ENCODE data around the gene CAPN12. TPM values are rescaled to one million over a fixed set of nuclear protein-coding genes. Genes with fewer than 3 reads are reported as not detected.

Gene CAPN12
- total RNA-seq, 2 donors from 2014 or later = 2.3 to 6.0 TPM

DNA sequence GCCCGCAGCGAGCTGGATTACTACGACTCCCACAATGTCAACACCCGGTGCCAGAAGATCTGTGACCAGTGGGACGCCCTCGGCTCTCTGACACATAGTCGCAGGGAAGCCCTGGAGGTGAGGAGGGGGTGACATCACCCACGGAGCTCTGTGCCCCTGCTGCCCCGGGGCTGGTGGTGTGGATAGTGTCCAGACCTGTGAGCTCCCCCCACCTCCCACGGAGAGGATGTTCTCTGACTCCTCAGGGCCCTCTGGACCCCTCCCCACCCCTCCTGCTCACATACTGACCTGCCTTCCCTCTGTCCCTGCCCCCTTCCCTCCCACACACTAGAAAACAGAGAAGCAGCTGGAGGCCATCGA lies 20.7 kb downstream of the CAPN12 start:
- Histone ChIP-seq H3K9me3 (no peaks in the 10 kb centered on the region), H3K27me3 (replicated peaks; ENCODE audit: insufficient read depth) (no peaks in the 10 kb centered on the region), H3K4me3 (no peak overlapping the region), H3K36me3 (peaks cover 49 to 68% of the 10 kb centered on the region in 2 donors), H3K27ac (no peak overlapping the region), H3K4me1 (replicated peaks) (no peaks in the 10 kb centered on the region)
- intact Hi-C loops (cut with DNase I) = loop anchor here (10.0 kb wide), 1 partner anchor 111 kb away; the partner anchor contains the start of gene ECH1
- no peak for DNase-seq (ENCODE audit: low spot score)
- 74% methylated on average over 10 of the region's 11 CpGs for WGBS
- TF ChIP-seq POLR2A (IDR thresholded peaks at IDR 0.05) = no peak
- TF ChIP-seq, protein P1, sequence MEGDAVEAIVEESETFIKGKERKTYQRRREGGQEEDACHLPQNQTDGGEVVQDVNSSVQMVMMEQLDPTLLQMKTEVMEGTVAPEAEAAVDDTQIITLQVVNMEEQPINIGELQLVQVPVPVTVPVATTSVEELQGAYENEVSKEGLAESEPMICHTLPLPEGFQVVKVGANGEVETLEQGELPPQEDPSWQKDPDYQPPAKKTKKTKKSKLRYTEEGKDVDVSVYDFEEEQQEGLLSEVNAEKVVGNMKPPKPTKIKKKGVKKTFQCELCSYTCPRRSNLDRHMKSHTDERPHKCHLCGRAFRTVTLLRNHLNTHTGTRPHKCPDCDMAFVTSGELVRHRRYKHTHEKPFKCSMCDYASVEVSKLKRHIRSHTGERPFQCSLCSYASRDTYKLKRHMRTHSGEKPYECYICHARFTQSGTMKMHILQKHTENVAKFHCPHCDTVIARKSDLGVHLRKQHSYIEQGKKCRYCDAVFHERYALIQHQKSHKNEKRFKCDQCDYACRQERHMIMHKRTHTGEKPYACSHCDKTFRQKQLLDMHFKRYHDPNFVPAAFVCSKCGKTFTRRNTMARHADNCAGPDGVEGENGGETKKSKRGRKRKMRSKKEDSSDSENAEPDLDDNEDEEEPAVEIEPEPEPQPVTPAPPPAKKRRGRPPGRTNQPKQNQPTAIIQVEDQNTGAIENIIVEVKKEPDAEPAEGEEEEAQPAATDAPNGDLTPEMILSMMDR (IDR thresholded peaks at IDR 0.05) = no peak
- TF ChIP-seq POLR2AphosphoS5 (IDR thresholded peaks at IDR 0.05) = no peak

DNA sequence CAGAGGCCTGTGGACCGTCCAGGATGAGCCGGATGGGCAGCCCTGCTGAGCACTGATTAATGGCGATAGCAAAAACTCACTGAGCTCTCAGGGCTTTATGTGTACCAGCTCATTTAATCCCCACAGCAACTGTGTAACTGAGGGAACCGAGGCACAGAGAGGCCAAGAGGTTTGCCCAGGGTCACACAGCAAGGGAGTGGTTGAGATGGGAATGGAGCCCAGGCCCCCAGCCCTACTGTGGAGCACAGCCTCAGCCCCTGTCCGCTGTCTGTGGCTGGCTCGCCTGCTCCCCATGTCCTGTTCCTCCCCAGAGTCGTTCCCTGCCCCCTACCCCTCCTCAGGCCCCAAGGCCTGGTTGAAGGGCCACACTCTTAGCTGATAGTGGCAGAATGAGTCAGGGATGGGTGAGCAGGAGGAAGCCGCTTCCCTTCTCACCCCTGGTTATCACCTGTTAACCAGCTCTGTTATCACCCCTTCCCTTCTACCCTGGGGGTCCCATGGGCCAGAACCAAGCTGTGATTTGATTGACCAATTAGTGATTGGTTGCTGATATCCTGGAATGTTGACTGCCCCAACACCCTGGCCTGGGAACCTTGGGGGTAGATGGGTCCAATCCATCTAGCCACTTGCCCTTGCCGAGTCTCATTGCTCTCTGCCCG lies 21.2 kb downstream of the CAPN12 start:
- Histone ChIP-seq H3K27me3 (replicated peaks; ENCODE audit: insufficient read depth) (no peaks in the 10 kb centered on the region), H3K9me3 (no peaks in the 10 kb centered on the region), H3K27ac (no peak overlapping the region), H3K4me3 (no peak overlapping the region), H3K36me3 (peaks cover 49 to 63% of the 10 kb centered on the region in 2 donors), H3K4me1 (replicated peaks) (no peaks in the 10 kb centered on the region)
- TF ChIP-seq POLR2A (IDR thresholded peaks at IDR 0.05) = no peak
- TF ChIP-seq, protein P1 (IDR thresholded peaks at IDR 0.05) = no peak
- no peak for TF ChIP-seq POLR2AphosphoS5 (IDR thresholded peaks at IDR 0.05)
- DNase-seq (ENCODE audit: low spot score) = no peak
- intact Hi-C loops (cut with DNase I) = loop anchor here (10.0 kb wide), 1 partner anchor 112 kb away; the partner anchor contains the start of gene ECH1
- 89% methylated on average over 10 of the region's 10 CpGs for WGBS

DNA sequence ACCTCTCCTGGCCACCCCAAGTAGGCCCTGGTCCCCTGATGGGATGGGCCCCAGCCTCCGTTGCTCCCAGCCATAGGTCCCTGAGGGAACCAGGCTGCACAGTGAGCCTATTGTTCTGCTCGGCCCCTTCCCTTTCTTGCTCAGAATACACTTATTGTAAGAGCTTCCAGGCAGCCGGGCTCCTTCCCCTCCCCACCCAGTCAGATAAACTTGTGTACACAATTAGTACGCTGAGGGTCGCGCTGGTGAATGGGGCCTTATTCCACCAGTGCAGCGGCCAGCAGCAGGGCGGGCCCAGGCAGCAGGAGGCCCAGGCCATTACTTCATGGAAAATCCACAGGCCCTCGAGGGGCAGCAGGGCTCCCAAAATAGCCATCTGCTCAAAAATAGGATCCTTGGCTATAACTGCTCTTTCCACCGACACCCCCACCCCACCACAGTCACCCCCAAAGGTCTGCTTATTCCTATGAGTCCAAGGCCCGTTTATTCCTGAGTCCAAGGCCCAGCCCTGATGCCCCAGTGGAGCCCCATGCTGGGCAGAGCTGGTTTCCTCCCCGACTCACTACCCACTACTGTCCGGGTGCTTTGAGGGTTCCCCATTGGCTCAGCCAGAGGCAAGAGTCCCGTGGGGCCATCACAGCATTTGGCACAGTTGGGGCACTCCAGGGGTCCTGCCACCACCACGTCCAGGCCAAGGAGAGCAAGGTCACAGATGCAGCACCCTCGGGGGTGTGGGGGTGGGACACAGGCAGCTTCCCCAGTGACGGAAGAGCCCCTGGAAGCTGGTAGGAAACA lies 22.1 kb downstream of the CAPN12 start:
- WGBS = 58% methylated on average over 17 of the region's 17 CpGs
- TF ChIP-seq POLR2AphosphoS5 (IDR thresholded peaks at IDR 0.05) (no peak), POLR2A (IDR thresholded peaks at IDR 0.05) (no peak)
- TF ChIP-seq, protein P1 (IDR thresholded peaks at IDR 0.05) = no peak
- peaks cover 47 to 61% of the 10 kb centered on the region in 2 donors for H3K36me3 ChIP-seq
- H3K4me3 ChIP-seq = no peak overlapping the region
- intact Hi-C loops (cut with DNase I) = loop anchor here (10.0 kb wide), 1 partner anchor 113 kb away; the partner anchor contains the start of gene ECH1
- H3K9me3 ChIP-seq = no peaks in the 10 kb centered on the region
- DNase-seq (ENCODE audit: low spot score) = no peak
- no peaks in the 10 kb centered on the region for H3K27me3 ChIP-seq (replicated peaks; ENCODE audit: insufficient read depth)
- no peaks in the 10 kb centered on the region for H3K4me1 ChIP-seq (replicated peaks)
- peak overlapping the region in 1 of 2 donors; percentile 47 for H3K27ac ChIP-seq

DNA sequence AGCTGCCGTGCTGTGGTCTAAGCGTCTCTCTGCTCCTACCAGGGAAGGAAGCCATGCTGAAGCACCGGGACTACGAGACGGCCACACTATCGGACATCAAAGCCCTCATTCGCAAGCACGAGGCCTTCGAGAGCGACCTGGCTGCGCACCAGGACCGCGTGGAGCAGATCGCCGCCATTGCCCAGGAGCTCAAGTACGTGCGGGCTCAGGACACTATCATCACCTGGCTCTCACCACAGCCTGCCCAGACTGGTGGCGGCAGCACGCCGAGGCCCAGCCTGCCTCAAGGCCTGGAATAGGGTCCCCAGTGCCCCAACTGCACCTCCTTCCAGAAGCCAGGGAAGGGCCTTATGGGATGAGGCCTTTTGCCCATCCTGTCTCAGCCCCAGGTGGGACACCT lies 22.8 kb downstream of the CAPN12 start:
- Histone ChIP-seq H3K4me1 (replicated peaks) (no peaks in the 10 kb centered on the region), H3K27me3 (replicated peaks; ENCODE audit: insufficient read depth) (no peaks in the 10 kb centered on the region), H3K9me3 (no peaks in the 10 kb centered on the region), H3K36me3 (peaks cover 51 to 60% of the 10 kb centered on the region in 2 donors), H3K4me3 (no peak overlapping the region), H3K27ac (peak overlapping the region in 1 of 2 donors; percentile 47)
- TF ChIP-seq, protein P1 (IDR thresholded peaks at IDR 0.05) = no peak
- TF ChIP-seq POLR2AphosphoS5 (IDR thresholded peaks at IDR 0.05) (no peak), POLR2A (IDR thresholded peaks at IDR 0.05) (no peak)
- no peak for DNase-seq (ENCODE audit: low spot score)
- WGBS = 80% methylated on average over 12 of the region's 20 CpGs
- intact Hi-C loops (cut with DNase I) = loop anchor here (10.0 kb wide), 1 partner anchor 113 kb away; the partner anchor contains the start of gene ECH1

All from prostate gland (tissue), 2 donors.